Peyer's patch (tissue), 4 donors: ENCODE data around the gene FKBP7. TPM values are rescaled to one million over a fixed set of nuclear protein-coding genes. Genes with fewer than 3 reads are reported as not detected.
"Not testable (repeated sequence)": the region's sequence is repeated elsewhere in the genome, so short reads cannot be mapped to it uniquely, and the experiment has no call there.

Source experiments
- DNase-seq, 3 donors: peaks; one replicate each; pipeline ENCODE4 v3.0.0-alpha.2; 2017 to 2019
- H3K27ac ChIP-seq, 4 donors: fragments of 200-600 bp; sonication (generic); one replicate each; pipeline ENCODE4 v1.5.1; 2016 to 2019
- H3K27me3 ChIP-seq, 2 donors: fragments of 200-600 bp; sonication (generic); one replicate each; pipeline ENCODE4 v1.5.1; 2019
- H3K36me3 ChIP-seq, 3 donors: fragments of 200-600 bp; sonication (generic); one replicate each; pipeline ENCODE4 v1.5.1; 2016 to 2019
- H3K4me1 ChIP-seq, 4 donors: fragments of 200-600 bp; sonication (generic); one replicate each; pipeline ENCODE4 v1.5.1; 2016 to 2019
- H3K4me3 ChIP-seq, 4 donors: fragments of 200-600 bp; sonication (generic); 1 replicate in 3 of 4; 2 replicates in 1 of 4; pipeline ENCODE4 v1.5.1; 2016 to 2019; ENCODE audit warnings: mild to moderate bottlenecking in 1 of 4
- H3K9me3 ChIP-seq, 4 donors: fragments of 200-600 bp; sonication (generic); one replicate each; pipeline ENCODE4 v1.5.1; 2016 to 2019; ENCODE audit warnings: mild to moderate bottlenecking in 1 of 4
- CTCF ChIP-seq, 6 experiments: fragments of 450-650 bp in 4 of 6; fragments of 200-600 bp in 2 of 6; sonication (generic) in 1 of 6; IDR thresholded peaks; one replicate each; pipeline ENCODE4 v1.5.1; 2017 to 2019; ENCODE audit warnings: antibody characterized with exemption in 6 of 6, mild to moderate bottlenecking in 3 of 6, moderate library complexity in 1 of 6
- POLR2A ChIP-seq, 2 donors: fragments of 450-650 bp; IDR thresholded peaks; one replicate each; pipeline ENCODE4 v1.5.1; 2017; ENCODE audit warnings: antibody characterized with exemption in 2 of 2, mild to moderate bottlenecking in 2 of 2, moderate library complexity in 2 of 2
- total RNA-seq, 4 donors: library from RNA; depleted of rRNA; stranded (reverse); fragments of >200 nt; gene quantifications; one replicate each; pipeline ENCODE4 v1.1.0, GENCODE V29; 2016

The FKBP7 gene
- total RNA-seq, 4 donors from 2014 or later, result 0.53 to 5.3 (median 1.0) TPM

GRCh38 chr2:178473373-178473772 lies 5.0 kb downstream of the FKBP7 start:
- TF ChIP-seq CTCF (IDR thresholded peaks at IDR 0.05) (no peak), POLR2A (IDR thresholded peaks at IDR 0.05) (no peak)

GRCh38 chr2:178471313-178471712 lies 7.1 kb downstream of the FKBP7 start:
- not testable (repeated sequence) for DNase-seq, H3K27me3 ChIP-seq, H3K4me1 ChIP-seq, H3K27ac ChIP-seq, H3K36me3 ChIP-seq, H3K9me3 ChIP-seq, H3K4me3 ChIP-seq

More at GRCh38 chr2:178473373-178473772, 5.0 kb downstream of the FKBP7 start:
- DNase-seq, result no peak
- H3K4me3 ChIP-seq, result no peak overlapping the region
- H3K4me1 ChIP-seq, result peaks cover 0 to 3% (median 0%) of the 10 kb centered on the region in 4 donors
- no peaks in the 10 kb centered on the region for H3K27me3 ChIP-seq
- H3K27ac ChIP-seq, result no peak overlapping the region
- no peaks in the 10 kb centered on the region for H3K9me3 ChIP-seq
- peaks cover 0 to 5% (median 0%) of the 10 kb centered on the region in 3 donors for H3K36me3 ChIP-seq

DNA sequence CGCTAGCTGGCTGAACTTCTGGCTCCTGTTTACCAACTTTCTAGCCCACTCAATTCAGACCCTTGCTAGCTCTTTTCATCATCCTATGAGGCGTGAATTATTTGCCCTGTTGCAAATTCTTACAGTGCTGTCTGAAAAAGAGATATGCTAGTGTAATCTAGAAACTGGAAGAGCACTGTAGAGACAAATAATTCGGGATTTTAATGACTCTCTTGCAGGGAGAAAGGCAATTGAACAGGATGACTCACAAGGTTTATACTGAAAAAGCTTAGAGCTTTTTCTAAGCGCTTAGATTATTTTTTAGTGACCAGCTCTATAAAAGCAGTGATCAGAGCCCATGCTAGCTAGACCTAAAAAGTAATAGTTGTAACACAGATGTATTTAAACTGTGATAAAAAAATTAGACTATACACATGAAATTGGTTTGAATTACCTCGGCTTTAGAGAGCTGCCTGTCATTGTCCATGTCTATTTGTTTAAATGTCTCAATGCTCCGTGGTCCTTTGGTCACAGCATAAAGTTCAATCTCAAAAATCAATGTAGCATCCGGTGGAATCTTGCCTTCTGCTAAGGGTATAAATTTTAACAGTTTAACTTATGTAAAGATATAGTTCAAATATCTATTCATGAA lies 9.1 kb downstream of the FKBP7 start:
- Histone ChIP-seq H3K27me3 (no peaks in the 10 kb centered on the region), H3K4me1 (no peaks in the 10 kb centered on the region), H3K4me3 (no peak overlapping the region), H3K36me3 (peaks cover 0 to 5% (median 0%) of the 10 kb centered on the region in 3 donors), H3K27ac (no peak overlapping the region), H3K9me3 (no peaks in the 10 kb centered on the region)
- TF ChIP-seq CTCF (IDR thresholded peaks at IDR 0.05), result no peak
- no peak for TF ChIP-seq POLR2A (IDR thresholded peaks at IDR 0.05)
- DNase-seq, result no peak

DNA sequence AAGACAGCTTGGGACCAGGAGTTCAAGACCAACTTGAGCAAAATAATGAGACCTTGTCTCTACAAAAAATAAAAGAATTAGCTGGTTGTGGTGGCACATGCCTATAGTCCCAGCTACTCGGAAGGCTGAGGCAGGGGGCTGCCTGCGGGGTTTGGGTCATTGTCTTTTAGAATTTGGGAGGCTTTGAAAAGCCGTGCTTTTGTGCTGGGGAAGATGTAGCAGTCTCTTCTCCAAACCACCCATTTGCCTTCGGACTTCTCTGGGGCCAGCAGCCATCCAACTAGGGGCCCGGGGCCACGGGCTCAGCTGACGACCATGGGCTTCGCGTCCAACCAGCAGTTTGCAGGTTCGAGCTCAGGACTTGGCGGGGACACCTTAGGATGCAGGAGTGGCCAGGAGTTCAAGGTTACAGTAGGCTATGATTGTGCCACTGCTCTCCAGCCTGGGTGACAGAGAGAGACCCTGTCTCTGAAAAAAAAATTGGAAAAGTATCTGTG lies 21.0 kb downstream of the FKBP7 start:
- Histone ChIP-seq H3K4me3 (no peak overlapping the region), H3K36me3 (no peaks in the 10 kb centered on the region), H3K27ac (no peak overlapping the region), H3K4me1 (no peaks in the 10 kb centered on the region), H3K9me3 (no peaks in the 10 kb centered on the region), H3K27me3 (no peaks in the 10 kb centered on the region)
- no peak for DNase-seq
- no peak for TF ChIP-seq POLR2A (IDR thresholded peaks at IDR 0.05)
- no peak for TF ChIP-seq CTCF (IDR thresholded peaks at IDR 0.05)

DNA sequence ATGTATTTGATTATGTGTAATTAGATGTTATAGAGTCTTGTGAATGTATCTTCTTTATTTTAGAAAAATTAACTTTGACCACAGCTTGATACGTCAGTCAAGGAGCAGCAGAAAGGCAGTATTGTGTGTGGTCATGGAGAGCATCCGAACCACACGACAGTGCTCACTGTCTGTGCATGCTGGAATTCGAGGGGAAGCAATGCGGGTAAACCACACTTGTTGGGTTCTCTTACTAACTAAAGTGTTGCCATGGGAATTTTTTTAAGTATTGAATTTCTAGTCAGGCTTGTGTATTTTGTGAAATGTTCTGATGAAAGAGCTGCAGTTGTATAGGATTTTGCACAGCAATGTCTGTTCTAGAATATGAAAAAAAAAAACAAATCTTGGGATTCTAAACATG lies 22.5 kb downstream of the FKBP7 start:
- Histone ChIP-seq H3K36me3 (no peaks in the 10 kb centered on the region), H3K27me3 (no peaks in the 10 kb centered on the region), H3K4me3 (no peak overlapping the region), H3K4me1 (no peaks in the 10 kb centered on the region), H3K9me3 (no peaks in the 10 kb centered on the region), H3K27ac (no peak overlapping the region)
- DNase-seq, result no peak
- TF ChIP-seq POLR2A (IDR thresholded peaks at IDR 0.05) (no peak), CTCF (IDR thresholded peaks at IDR 0.05) (no peak)

DNA sequence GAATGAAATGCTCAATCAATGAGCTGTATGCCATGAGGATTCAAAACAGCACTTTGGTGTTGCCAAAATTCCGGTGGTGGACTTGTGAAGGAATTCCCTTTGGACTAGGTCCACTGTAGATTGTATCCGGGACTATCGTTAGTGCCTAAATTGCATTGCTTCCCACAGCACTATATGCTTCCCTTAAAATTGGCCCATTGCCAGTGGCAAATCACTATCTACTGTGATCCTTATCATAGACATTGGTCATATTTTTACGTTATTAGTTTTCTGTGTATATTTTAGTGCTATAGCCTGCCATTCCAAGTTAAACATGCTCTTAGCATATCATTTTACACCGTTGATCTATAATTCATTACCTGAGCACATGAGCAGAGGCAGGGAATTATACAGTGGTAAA lies 25.5 kb downstream of the FKBP7 start:
- H3K27ac ChIP-seq, result no peak overlapping the region
- H3K36me3 ChIP-seq, result peaks cover 0 to 4% (median 0%) of the 10 kb centered on the region in 3 donors
- no peak overlapping the region for H3K4me3 ChIP-seq
- DNase-seq, result no peak
- TF ChIP-seq POLR2A (IDR thresholded peaks at IDR 0.05) (no peak), CTCF (IDR thresholded peaks at IDR 0.05) (no peak)
- peaks cover 0 to 23% (median 0%) of the 10 kb centered on the region in 4 donors for H3K4me1 ChIP-seq
- no peaks in the 10 kb centered on the region for H3K9me3 ChIP-seq
- no peaks in the 10 kb centered on the region for H3K27me3 ChIP-seq
